MCF 10A (cell line): ENCODE data around the gene FBN1. TPM values are rescaled to one million over a fixed set of nuclear protein-coding genes. Genes with fewer than 3 reads are reported as not detected.

Source experiments
- BruUV-seq: library from RNA; stranded (reverse); fragments of 400-500 nt; replicated peaks from 2 replicates; lab custom pipeline; 2021; lab: Mats Ljungman, UMichigan
- CTCF ChIA-PET: fragments of 300-600 bp; sonication (Branson Sonifier 250); formaldehyde crosslinking; extraction: SDS; loops from one replicate; lab custom pipeline; 2021; ENCODE audit warnings: antibody characterized with exemption, inconsistent platforms; lab: Yijun Ruan, JAX
- POLR2A ChIA-PET: fragments of 300-600, 350-650 bp; sonication (Branson Sonifier 250); formaldehyde crosslinking; extraction: SDS; loops from one replicate; lab custom pipeline; 2020; ENCODE audit warnings: antibody characterized with exemption, inconsistent platforms; lab: Yijun Ruan, JAX
- DNase-seq: peaks from one replicate; pipeline ENCODE4 v3.0.0-alpha.2; 2018; ENCODE audit not compliant: unreplicated experiment
- H3K27ac Mint-ChIP-seq: one replicate; pipeline ENCODE4 v1.8.0; 2022; ENCODE audit warnings: mild to moderate bottlenecking, low read depth, mixed read lengths; ENCODE audit not compliant: unreplicated experiment
- H3K27me3 Mint-ChIP-seq: one replicate; pipeline ENCODE4 v1.8.0; 2022; ENCODE audit warnings: mixed read lengths; ENCODE audit not compliant: insufficient read depth, unreplicated experiment
- H3K36me3 Mint-ChIP-seq: one replicate; pipeline ENCODE4 v1.8.0; 2022; ENCODE audit warnings: mild to moderate bottlenecking, moderate library complexity, mixed read lengths; ENCODE audit not compliant: insufficient read depth, unreplicated experiment
- H3K4me1 Mint-ChIP-seq: one replicate; pipeline ENCODE4 v1.8.0; 2022; ENCODE audit warnings: mixed read lengths; ENCODE audit not compliant: insufficient read depth, unreplicated experiment
- H3K4me3 Mint-ChIP-seq: one replicate; pipeline ENCODE4 v1.8.0; 2022; ENCODE audit warnings: mild to moderate bottlenecking, moderate library complexity, mixed read lengths; ENCODE audit not compliant: unreplicated experiment
- H3K9me3 Mint-ChIP-seq: one replicate; pipeline ENCODE4 v1.8.0; 2022; ENCODE audit warnings: mixed read lengths; ENCODE audit not compliant: unreplicated experiment
- CTCF ChIP-seq: fragments of 200-600 bp; IDR thresholded peaks from one replicate; pipeline ENCODE4 v1.8.0; 2022; ENCODE audit warnings: antibody characterized with exemption, mild to moderate bottlenecking; ENCODE audit not compliant: unreplicated experiment
- intact Hi-C: fragments of 100-400 bp; cut with micrococcal nuclease; formaldehyde crosslinking; loops from 2 replicates; pipeline ENCODE4 v1.14.1; 2022
- total RNA-seq: library from RNA; stranded (reverse); gene quantifications from 2 replicates; pipeline ENCODE4 v1.2.3, GENCODE V29; 2022

FBN1 gene
- total RNA-seq, 1 experiment from 2014 or later = 14.3 TPM

GRCh38 chr15:48544778-48545177 is 100.7 kb downstream of the FBN1 start:
- no peaks in the 10 kb centered on the region for H3K9me3 Mint-ChIP-seq
- H3K4me3 Mint-ChIP-seq = no peak overlapping the region
- POLR2A ChIA-PET = no interaction called here
- intact Hi-C loops = no loop called here
- H3K27me3 Mint-ChIP-seq = no peaks in the 10 kb centered on the region
- no peak for TF ChIP-seq CTCF
- BruUV-seq = no TSS peak
- peaks cover 27% of the 10 kb centered on the region for H3K4me1 Mint-ChIP-seq
- CTCF ChIA-PET = no interaction called here
- H3K36me3 Mint-ChIP-seq = no peaks in the 10 kb centered on the region
- no peak for DNase-seq
- no peak overlapping the region for H3K27ac Mint-ChIP-seq

DNA sequence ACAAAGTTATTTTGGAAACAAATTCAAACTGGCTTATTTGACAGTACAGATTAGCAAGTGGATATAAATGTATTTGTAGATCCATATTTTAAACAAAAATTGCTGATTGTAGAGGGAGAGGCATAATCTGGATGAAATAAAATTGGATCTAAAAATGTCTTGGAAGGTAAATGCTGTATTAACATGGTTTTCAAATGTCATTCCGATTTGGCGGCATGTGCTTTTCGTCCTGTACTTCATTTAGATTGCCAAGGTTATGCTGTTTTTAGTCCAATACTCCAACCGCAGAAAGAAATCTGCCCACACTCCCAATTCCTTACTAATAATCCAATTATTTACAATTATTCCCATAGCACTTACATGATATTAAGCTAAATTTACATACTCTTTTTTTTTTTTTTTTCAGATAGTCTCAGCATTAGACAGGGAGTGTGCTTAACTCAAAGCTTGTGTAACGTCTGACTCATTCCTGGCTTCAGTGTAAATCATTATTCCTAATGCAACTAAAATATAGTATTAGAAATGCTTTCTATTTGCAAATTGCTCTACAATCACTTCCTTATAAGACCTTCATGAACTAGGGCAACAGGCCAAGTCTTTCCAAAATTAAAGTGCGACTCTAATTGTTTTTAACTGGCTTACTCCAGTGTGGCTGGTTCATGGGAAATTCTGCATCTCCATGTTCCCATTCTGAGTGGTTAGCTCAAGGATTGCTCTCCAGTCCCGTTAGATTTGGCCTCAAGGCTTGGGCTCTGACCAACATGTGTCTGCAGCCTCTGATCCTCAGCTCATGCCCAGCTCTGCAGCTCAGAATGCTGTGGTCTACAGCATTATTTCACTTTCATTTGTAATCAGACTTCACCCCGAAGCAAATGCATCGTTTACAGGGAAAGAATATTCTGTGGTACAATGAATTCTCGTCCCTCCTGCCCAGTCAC is 103.9 kb downstream of the FBN1 start:
- CTCF ChIA-PET = interaction anchor here (0.6 to 0.9 kb wide), 4 partner anchors 16 to 264 kb away, joined by 3 to 4 read pairs (median 3); no protein-coding TSS in a partner anchor
- POLR2A ChIA-PET = interaction anchor here (1.0 to 2.5 kb wide), 5 partner anchors 13 to 157 kb away, joined by 3 to 8 read pairs (median 5); no protein-coding TSS in a partner anchor
- intact Hi-C loops = no loop called here

DNA sequence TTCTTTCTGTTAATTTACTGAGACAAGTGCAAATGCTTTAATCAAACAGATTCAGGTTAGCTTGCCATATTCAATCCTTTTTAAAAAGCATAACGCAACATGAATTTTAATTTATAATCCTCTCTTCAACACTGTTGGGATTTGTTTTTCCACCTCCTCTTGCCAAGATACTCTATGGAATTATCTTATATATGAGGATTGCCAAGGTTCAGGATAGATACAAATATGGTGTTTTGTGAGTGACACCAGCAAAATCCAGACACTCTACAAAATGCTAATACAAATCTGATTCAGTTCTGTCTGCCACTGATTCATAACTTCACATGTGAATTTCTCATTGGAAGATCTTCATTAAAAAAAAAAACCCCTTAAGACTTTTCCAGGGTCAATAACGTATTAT is 104.8 kb downstream of the FBN1 start:
- no peaks in the 10 kb centered on the region for H3K27me3 Mint-ChIP-seq
- no peaks in the 10 kb centered on the region for H3K9me3 Mint-ChIP-seq
- H3K36me3 Mint-ChIP-seq = no peaks in the 10 kb centered on the region
- CTCF ChIA-PET = no interaction called here
- intact Hi-C loops = no loop called here
- no peak overlapping the region for H3K4me3 Mint-ChIP-seq
- no peak overlapping the region for H3K27ac Mint-ChIP-seq
- H3K4me1 Mint-ChIP-seq = peaks cover 20% of the 10 kb centered on the region
- POLR2A ChIA-PET = interaction anchor here (2.5 kb wide), 1 partner anchor 25 kb away, joined by 8 read pairs; no protein-coding TSS in a partner anchor
- no TSS peak for BruUV-seq
- no peak for TF ChIP-seq CTCF
- no peak for DNase-seq

More for the DNA sequence above, 103.9 kb downstream of the FBN1 start:
- no peaks in the 10 kb centered on the region for H3K27me3 Mint-ChIP-seq
- no peak for TF ChIP-seq CTCF
- DNase-seq = peak; percentile 73
- no TSS peak for BruUV-seq
- H3K27ac Mint-ChIP-seq = peak overlapping the region; percentile 79
- H3K9me3 Mint-ChIP-seq = no peaks in the 10 kb centered on the region
- no peaks in the 10 kb centered on the region for H3K36me3 Mint-ChIP-seq
- peaks cover 20% of the 10 kb centered on the region for H3K4me1 Mint-ChIP-seq
- peak overlapping the region; percentile 71 for H3K4me3 Mint-ChIP-seq

DNA sequence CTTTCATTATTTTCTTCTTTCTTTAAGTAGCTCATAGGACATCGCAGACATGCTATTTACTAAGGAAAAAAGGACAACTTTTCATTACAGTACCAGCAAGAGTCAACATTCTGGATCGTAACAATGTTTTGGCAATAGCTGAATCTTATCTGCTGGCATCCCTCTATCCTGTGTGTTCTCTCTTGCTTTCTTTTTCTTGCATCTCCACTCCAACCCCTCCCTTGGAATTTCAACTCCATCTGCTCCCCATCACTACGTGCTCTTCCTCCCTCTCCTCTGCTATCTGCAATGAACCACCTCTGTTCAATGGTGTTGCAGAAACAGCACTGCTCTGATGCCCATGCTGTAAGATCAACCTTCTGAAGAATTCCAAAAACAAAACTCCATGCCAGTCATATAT is 106.6 kb downstream of the FBN1 start:
- H3K27ac Mint-ChIP-seq = no peak overlapping the region
- H3K27me3 Mint-ChIP-seq = no peaks in the 10 kb centered on the region
- ChIA-PET CTCF (interaction anchor here (0.6 to 1.1 kb wide), 2 partner anchors 89 to 140 kb away, joined by 3 read pairs; no protein-coding TSS in a partner anchor), POLR2A (interaction anchor here (0.7 to 1.3 kb wide), 2 partner anchors 15 to 267 kb away, joined by 3 read pairs; no protein-coding TSS in a partner anchor)
- H3K9me3 Mint-ChIP-seq = no peaks in the 10 kb centered on the region
- H3K36me3 Mint-ChIP-seq = no peaks in the 10 kb centered on the region
- DNase-seq = no peak
- no TSS peak for BruUV-seq
- peaks cover 20% of the 10 kb centered on the region for H3K4me1 Mint-ChIP-seq
- TF ChIP-seq CTCF = no peak
- intact Hi-C loops = no loop called here
- no peak overlapping the region for H3K4me3 Mint-ChIP-seq
